ENCODE results near the gene ANKRD53.
"Not testable (repeated sequence)": the region's sequence is repeated elsewhere in the genome, so short reads cannot be mapped to it uniquely, and the experiment has no call there.

The ANKRD53 gene

GRCh38 chr2:70992945-70993853 lies 14.8 kb downstream of the ANKRD53 start:
- FAIRE-seq: no peak

- no peak for FAIRE-seq
These were observed 15.7 kb downstream of the ANKRD53 start for GRCh38 chr2:70994009-70994698.

GRCh38 chr2:70994699-70995425 lies 16.4 kb downstream of the ANKRD53 start, which contains the start of gene TEX261:
Gene TEX261, minus strand, starts transcription at chr2:70994873. Its CDS starts 116 bp downstream, at chr2:70994757.
- no peak for FAIRE-seq

- FAIRE-seq: peak; percentile 5
These were observed 16.9 kb downstream of the ANKRD53 start for GRCh38 chr2:70995426-70995729.

- FAIRE-seq: not testable (repeated sequence)
These were observed 20.5 kb downstream of the ANKRD53 start for GRCh38 chr2:70998885-70999284.

- no peak for FAIRE-seq
These were observed 20.9 kb downstream of the ANKRD53 start for GRCh38 chr2:70999362-70999761.

- not testable (repeated sequence) for FAIRE-seq
These were observed 21.5 kb downstream of the ANKRD53 start for GRCh38 chr2:70999931-71000330.

- no peak for FAIRE-seq
These were observed 22.6 kb downstream of the ANKRD53 start for GRCh38 chr2:71000780-71001591.

GRCh38 chr2:71001592-71001927 lies 23.1 kb downstream of the ANKRD53 start:
- no peak for FAIRE-seq

- FAIRE-seq: no peak
These were observed 23.6 kb downstream of the ANKRD53 start for GRCh38 chr2:71001981-71002570.

- FAIRE-seq: no peak
These were observed 25.0 kb downstream of the ANKRD53 start for GRCh38 chr2:71003396-71003795.

GRCh38 chr2:71003966-71004755 lies 25.7 kb downstream of the ANKRD53 start:
- FAIRE-seq: no peak

GRCh38 chr2:71004857-71005256 lies 26.4 kb downstream of the ANKRD53 start:
- FAIRE-seq: no peak

GRCh38 chr2:71005271-71006202 lies 27.1 kb downstream of the ANKRD53 start:
- FAIRE-seq: no peak

- FAIRE-seq: no peak
These were observed 27.9 kb downstream of the ANKRD53 start for GRCh38 chr2:71006323-71006722.

- FAIRE-seq: no peak
These were observed 28.7 kb downstream of the ANKRD53 start for GRCh38 chr2:71006955-71007799.

GRCh38 chr2:71008342-71008741 lies 29.9 kb downstream of the ANKRD53 start:
- FAIRE-seq: no peak

GRCh38 chr2:71011786-71012185 lies 33.4 kb downstream of the ANKRD53 start:
- not testable (repeated sequence) for FAIRE-seq

- FAIRE-seq: no peak
These were observed 40.2 kb downstream of the ANKRD53 start for GRCh38 chr2:71018625-71019024.

Data from TTC549 (cell line).